HuH-7.5 (cell line): ENCODE results near the gene C2CD4C.
"Not testable (repeated sequence)": the region's sequence is repeated elsewhere in the genome, so short reads cannot be mapped to it uniquely, and the experiment has no call there.

ENCODE experiments used
- DNase-seq: peaks from one replicate; pipeline ENCODE4 v3.0.0; 2011; ENCODE audit warnings: low spot score

C2CD4C gene

GRCh38 chr19:408902-409515, at the start of gene C2CD4C:
Gene C2CD4C (minus strand): TSS chr19:409147. CDS start chr19:408361, 786 bp downstream.
- no peak for DNase-seq

- no peak for DNase-seq
Observed at GRCh38 chr19:458091-459042, 49.4 kb upstream of the C2CD4C start.

GRCh38 chr19:457636-458035, 48.7 kb upstream of the C2CD4C start:
- DNase-seq: no peak

- DNase-seq: no peak
Observed at GRCh38 chr19:456547-457110, 47.7 kb upstream of the C2CD4C start.

GRCh38 chr19:455851-456546, 47.1 kb upstream of the C2CD4C start:
- no peak for DNase-seq

- no peak for DNase-seq
Observed at GRCh38 chr19:455031-455705, 46.2 kb upstream of the C2CD4C start.

GRCh38 chr19:453606-454005, 44.7 kb upstream of the C2CD4C start:
- DNase-seq: no peak

- DNase-seq: no peak
Observed at GRCh38 chr19:452829-453228, 43.9 kb upstream of the C2CD4C start.

GRCh38 chr19:450912-451481, 42.0 kb upstream of the C2CD4C start:
- not testable (repeated sequence) for DNase-seq

- no peak for DNase-seq
Observed at GRCh38 chr19:449916-450315, 41.0 kb upstream of the C2CD4C start.

GRCh38 chr19:447816-448560, 39.0 kb upstream of the C2CD4C start:
- no peak for DNase-seq

- no peak for DNase-seq
Observed at GRCh38 chr19:447064-447426, 38.1 kb upstream of the C2CD4C start.

GRCh38 chr19:444677-445210, 35.8 kb upstream of the C2CD4C start:
- DNase-seq: no peak

- DNase-seq: no peak
Observed at GRCh38 chr19:443005-443404, 34.1 kb upstream of the C2CD4C start.

GRCh38 chr19:442085-442484, 33.1 kb upstream of the C2CD4C start:
- no peak for DNase-seq

- no peak for DNase-seq
Observed at GRCh38 chr19:441213-441836, 32.4 kb upstream of the C2CD4C start.

- no peak for DNase-seq
Observed at GRCh38 chr19:440391-441212, 31.7 kb upstream of the C2CD4C start.

GRCh38 chr19:439167-439900, 30.4 kb upstream of the C2CD4C start:
- DNase-seq: no peak
